SH-SY5Y (cell line): ENCODE measurements around the gene NFRKB.

Experiments
- GATA2 ChIP-seq: IDR thresholded peaks from 2 replicates; pipeline ENCODE4 v1.6.1; 2011; ENCODE audit warnings: mild to moderate bottlenecking, low read depth, low read length
- GATA3 ChIP-seq: IDR thresholded peaks from 2 replicates; pipeline ENCODE4 v1.6.1; 2011; ENCODE audit warnings: low read depth, mild to moderate bottlenecking, low read length, moderate library complexity

DNA sequence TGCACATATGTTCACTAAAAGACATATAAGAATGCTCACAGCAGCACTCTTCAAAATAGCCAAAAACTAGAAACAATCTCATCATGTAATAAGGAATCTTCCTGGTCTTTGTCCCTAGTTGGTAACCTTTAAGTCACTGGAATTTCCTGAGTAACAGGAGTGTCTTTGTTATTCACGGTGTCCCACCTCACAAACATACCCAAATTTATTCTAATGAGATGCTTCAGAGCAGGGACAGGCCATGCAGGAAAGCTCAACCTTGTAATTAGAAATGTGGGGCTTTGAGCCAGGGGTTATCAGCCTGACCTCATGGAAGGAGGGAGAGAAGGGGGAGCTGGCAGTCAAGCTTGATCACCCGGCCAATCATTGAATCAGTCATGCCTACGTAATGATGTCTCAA, 40.3 kb upstream of the NFRKB start:
- no peak for TF ChIP-seq GATA2
- no peak for TF ChIP-seq GATA3
